ENCODE data around the gene HSD17B7. TPM values are rescaled to one million over a fixed set of nuclear protein-coding genes. Genes with fewer than 3 reads are reported as not detected.

The HSD17B7 gene
- total RNA-seq, 2 experiments from 2014 or later = 30.2 to 31.2 TPM

DNA sequence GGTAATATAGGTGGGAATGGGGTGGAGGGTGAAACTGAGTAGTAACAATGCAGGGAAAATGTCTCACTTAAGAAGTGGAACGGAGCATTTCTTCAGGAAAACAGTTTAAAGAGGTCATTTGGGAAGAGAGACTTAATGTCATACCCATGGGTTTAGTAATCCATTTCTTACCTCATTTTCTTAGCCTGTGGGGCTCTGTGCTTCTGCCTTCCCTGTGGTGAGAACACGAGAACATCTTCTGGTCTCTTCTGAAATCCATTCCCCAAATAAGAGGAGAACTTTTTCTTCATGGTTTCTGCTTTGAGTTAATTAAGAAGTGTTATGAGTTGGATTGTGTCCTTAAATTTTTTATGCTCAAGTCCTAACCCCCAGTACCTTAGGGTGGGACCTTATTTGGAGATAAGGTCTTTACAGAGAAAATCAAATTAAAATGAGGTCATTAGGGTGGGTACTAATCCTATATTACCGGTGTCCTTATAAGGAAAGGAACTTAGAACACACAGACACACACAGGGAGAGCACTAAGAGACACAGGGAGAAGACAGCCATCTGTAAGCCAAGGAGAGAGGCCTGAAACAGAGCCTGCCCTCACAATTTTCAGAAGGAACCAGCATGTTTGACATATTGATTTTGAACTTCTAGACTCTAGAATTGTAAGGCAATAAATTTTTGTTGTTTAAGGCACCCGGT lies 65.1 kb downstream of the HSD17B7 start:
- H3K27me3 Mint-ChIP-seq = peaks cover 6% of the 10 kb centered on the region
- H3K27ac Mint-ChIP-seq = no peak overlapping the region
- POLR2A ChIA-PET = no interaction called here
- no peaks in the 10 kb centered on the region for H3K36me3 Mint-ChIP-seq
- no peak overlapping the region for H3K4me3 Mint-ChIP-seq
- ATAC-seq (ENCODE audit: low read depth) (no peak), DNase-seq (no peak)
- H3K4me1 Mint-ChIP-seq = no peaks in the 10 kb centered on the region
- no peaks in the 10 kb centered on the region for H3K9me3 Mint-ChIP-seq

DNA sequence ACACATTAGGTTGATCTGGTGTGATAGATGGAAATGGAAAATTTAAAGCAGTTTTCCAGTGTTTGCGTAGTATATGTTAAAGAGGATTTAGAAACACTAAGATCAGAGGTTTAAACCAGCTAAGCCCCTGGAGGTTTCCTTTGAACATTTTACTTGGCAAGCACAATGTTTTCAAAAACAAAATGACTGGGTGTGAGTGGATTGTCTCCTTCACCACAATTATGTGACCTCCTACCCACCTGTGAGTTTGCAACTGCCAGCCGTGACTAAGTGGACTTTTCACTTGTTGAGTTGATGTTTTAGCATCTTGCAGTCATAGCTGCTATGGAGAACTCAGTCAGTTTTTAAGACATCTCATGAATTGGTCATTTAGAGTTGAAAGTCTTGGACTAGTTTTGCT lies 65.8 kb downstream of the HSD17B7 start:
- POLR2A ChIA-PET = no interaction called here
- no peak for ATAC-seq (ENCODE audit: low read depth)
- DNase-seq = no peak
- H3K4me3 Mint-ChIP-seq = no peak overlapping the region
- no peaks in the 10 kb centered on the region for H3K36me3 Mint-ChIP-seq
- no peak overlapping the region for H3K27ac Mint-ChIP-seq
- no peaks in the 10 kb centered on the region for H3K4me1 Mint-ChIP-seq
- H3K27me3 Mint-ChIP-seq = peaks cover 5% of the 10 kb centered on the region
- H3K9me3 Mint-ChIP-seq = no peaks in the 10 kb centered on the region

DNA sequence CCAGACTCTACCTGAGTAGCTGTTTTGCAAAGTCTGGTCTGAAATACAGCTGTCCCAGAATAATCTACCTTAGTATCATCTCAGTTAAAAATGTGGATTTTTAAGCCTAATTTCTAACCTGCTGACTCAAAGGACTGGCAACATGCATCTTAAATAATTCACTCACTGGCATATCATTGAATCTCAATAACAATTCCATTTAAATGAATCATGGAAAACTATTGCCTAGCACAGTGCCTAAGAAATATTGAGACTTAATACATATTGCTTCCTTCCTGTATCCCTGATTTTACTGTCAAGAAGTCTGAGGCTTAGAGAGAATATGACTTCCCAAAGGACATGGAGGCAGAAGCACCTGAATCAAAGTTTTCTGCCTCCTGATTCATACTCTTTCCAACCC lies 67.3 kb downstream of the HSD17B7 start:
- H3K27ac Mint-ChIP-seq = no peak overlapping the region
- no peaks in the 10 kb centered on the region for H3K27me3 Mint-ChIP-seq
- no peak overlapping the region for H3K4me3 Mint-ChIP-seq
- POLR2A ChIA-PET = no interaction called here
- H3K9me3 Mint-ChIP-seq = no peaks in the 10 kb centered on the region
- no peaks in the 10 kb centered on the region for H3K4me1 Mint-ChIP-seq
- DNase-seq (no peak), ATAC-seq (ENCODE audit: low read depth) (no peak)
- H3K36me3 Mint-ChIP-seq = no peaks in the 10 kb centered on the region

DNA sequence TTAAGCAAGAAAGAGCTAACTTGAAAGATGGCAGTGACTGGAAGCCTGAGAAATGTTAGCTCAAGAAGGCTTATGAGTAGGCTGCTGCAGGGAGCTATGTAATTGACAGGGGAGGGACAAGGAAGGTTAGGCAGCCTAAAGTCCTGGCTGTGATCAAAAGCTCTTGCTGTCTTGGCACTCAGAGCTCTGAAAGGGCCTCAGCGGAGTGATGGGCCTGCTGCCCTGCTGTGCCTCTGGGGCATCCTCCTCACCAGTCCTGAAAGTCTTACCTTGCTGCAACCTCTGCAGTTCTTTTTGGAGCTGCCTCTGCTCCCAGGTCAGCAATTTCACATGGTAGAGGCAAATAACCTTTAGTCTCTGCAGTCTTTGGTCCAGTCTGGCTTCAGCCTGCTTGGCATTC lies 68.7 kb downstream of the HSD17B7 start:
- H3K4me3 Mint-ChIP-seq = no peak overlapping the region
- ATAC-seq (ENCODE audit: low read depth) (no peak), DNase-seq (no peak)
- no peak overlapping the region for H3K27ac Mint-ChIP-seq
- peaks cover 4% of the 10 kb centered on the region for H3K27me3 Mint-ChIP-seq
- POLR2A ChIA-PET = no interaction called here
- no peaks in the 10 kb centered on the region for H3K36me3 Mint-ChIP-seq
- no peaks in the 10 kb centered on the region for H3K9me3 Mint-ChIP-seq
- H3K4me1 Mint-ChIP-seq = no peaks in the 10 kb centered on the region

DNA sequence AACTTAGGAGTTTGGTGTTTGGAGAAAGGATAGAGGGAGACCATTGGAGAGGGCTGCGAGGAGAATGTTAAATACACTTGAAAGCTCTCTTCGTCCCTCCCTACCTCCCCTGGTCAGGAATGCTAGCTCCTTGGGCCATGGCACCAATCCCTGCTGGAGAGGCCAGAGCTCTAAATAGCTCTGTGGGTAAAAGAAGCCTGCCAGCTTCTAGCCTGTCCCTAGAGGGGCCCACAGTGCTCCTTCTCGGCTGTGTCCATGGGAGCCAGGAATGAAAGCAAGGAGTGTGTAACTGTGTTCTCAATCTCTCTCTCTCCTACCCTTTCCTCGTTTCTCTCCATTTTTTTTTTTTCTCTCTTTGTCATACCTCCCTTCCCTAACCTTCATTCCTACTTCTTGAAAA lies 70.6 kb downstream of the HSD17B7 start, which contains the start of gene CCDC190:
CCDC190 (minus strand) TSS at position 75 of the 400 bp plus-strand sequence. CDS start 1,529 bp downstream, outside the sequence.
- H3K27me3 Mint-ChIP-seq = peaks cover 7% of the 10 kb centered on the region
- no peak within 1 kb of the TSS for H3K27ac Mint-ChIP-seq
- no peaks in the 10 kb centered on the region for H3K4me1 Mint-ChIP-seq
- no peaks in the 10 kb centered on the region for H3K9me3 Mint-ChIP-seq
- no peak for ATAC-seq (ENCODE audit: low read depth)
- no peak within 1 kb of the TSS for H3K4me3 Mint-ChIP-seq
- H3K36me3 Mint-ChIP-seq = no peaks in the 10 kb centered on the region
- POLR2A ChIA-PET = no interaction called here
- no peak for DNase-seq

DNA sequence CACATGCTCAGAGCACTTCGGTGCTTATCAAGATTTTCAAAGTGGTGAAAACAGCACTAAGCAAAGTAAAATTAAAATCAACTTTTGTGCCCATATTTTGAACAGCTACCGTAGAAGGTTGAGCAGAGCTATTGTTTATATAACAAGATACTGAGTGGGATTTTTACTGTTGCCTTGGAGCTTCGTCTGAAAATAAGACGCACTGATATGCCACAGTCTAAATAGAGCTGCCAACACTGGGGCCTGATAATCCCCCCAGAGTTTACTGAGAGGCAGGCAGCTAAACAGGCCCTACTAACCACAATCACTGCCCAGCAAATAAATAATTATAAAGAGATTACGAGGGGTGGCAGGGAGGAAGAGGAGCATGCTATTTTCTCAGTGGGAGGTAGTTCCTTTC lies 71.1 kb downstream of the HSD17B7 start:
- Mint-ChIP-seq H3K4me1 (no peaks in the 10 kb centered on the region), H3K27me3 (peaks cover 8% of the 10 kb centered on the region), H3K27ac (no peak overlapping the region), H3K9me3 (no peaks in the 10 kb centered on the region), H3K36me3 (no peaks in the 10 kb centered on the region), H3K4me3 (no peak overlapping the region)
- POLR2A ChIA-PET = no interaction called here
- DNase-seq (no peak), ATAC-seq (ENCODE audit: low read depth) (no peak)

Other genes starting within 250 kb of the HSD17B7 start
- gene UAP1, start 229.0 kb upstream of the HSD17B7 start, total RNA-seq = 10 to 100 TPM; 15.4 to 15.9 TPM
- under 1 TPM; 0.14 to 0.34 TPM for gene DDR2, start 158.2 kb upstream of the HSD17B7 start, total RNA-seq
- gene CCDC190, start 70.5 kb downstream of the HSD17B7 start, total RNA-seq = not detected

Data from activated naive CD8-positive, alpha-beta T cell treated with anti-CD3 and anti-CD28 coated beads, Interleukin-2, amount 10 ng/mL, durations not matched to agents 7 days and 5 days (primary cell).